Coronary artery (tissue), 2 donors: Measurements from ENCODE around the gene KCNN1.
A peak's percentile ranks its signal among the peaks of the same experiment; 100 is the strongest.

Experiments used
- DNase-seq: peaks from one replicate; pipeline ENCODE4 v3.0.0-alpha.2; 2017; ENCODE audit warnings: low spot score
- H3K27ac ChIP-seq, 2 donors: fragments of 200-600 bp; sonication (generic); one replicate each; pipeline ENCODE4 v1.5.1; 2016 to 2019
- H3K4me3 ChIP-seq: fragments of 200-600 bp; sonication (generic); 2 replicates; pipeline ENCODE4 v1.5.1; 2016; ENCODE audit warnings: mild to moderate bottlenecking, moderate library complexity
- TF ChIP-seq, protein P1 (sequence below): fragments of 200-600 bp; sonication (generic); IDR thresholded peaks from one replicate; pipeline ENCODE4 v1.5.1; 2019; ENCODE audit warnings: antibody characterized with exemption

Gene KCNN1

DNA sequence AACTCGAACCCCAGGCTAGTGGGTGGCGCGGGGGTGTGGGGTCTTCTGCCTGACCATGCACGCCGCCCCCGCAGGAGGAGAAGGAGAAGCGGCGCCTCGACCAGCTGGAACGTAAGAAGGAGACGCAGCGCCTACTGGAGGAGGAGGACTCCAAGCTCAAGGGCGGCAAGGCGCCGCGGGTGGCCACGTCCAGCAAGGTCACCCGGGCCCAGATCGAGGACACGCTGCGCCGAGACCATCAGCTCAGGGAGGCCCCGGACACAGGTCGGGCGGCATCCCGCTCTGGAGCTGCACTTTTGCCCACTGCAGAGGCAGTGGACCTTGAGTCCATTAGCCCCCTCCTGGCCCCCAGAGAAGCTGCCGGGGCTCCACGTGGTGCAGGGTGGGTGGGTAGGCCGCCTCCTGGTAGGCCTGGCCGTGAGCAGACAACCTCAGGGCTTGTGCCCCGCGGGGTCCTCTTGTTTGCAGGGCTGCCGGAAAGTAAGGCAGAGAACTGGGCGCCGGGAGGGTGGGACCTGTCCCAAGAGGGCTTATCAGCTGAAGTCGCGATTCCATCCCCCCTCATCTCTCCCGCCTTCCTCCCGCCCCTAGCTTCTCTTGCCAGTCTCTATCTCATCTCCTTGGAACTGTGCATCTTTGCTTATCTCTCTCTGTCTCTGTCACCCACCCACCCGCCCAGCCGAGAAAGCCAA lies 24.2 kb upstream of the KCNN1 start:
- TF ChIP-seq, protein P1, sequence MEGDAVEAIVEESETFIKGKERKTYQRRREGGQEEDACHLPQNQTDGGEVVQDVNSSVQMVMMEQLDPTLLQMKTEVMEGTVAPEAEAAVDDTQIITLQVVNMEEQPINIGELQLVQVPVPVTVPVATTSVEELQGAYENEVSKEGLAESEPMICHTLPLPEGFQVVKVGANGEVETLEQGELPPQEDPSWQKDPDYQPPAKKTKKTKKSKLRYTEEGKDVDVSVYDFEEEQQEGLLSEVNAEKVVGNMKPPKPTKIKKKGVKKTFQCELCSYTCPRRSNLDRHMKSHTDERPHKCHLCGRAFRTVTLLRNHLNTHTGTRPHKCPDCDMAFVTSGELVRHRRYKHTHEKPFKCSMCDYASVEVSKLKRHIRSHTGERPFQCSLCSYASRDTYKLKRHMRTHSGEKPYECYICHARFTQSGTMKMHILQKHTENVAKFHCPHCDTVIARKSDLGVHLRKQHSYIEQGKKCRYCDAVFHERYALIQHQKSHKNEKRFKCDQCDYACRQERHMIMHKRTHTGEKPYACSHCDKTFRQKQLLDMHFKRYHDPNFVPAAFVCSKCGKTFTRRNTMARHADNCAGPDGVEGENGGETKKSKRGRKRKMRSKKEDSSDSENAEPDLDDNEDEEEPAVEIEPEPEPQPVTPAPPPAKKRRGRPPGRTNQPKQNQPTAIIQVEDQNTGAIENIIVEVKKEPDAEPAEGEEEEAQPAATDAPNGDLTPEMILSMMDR, result no peak
- H3K4me3 ChIP-seq, result no peak overlapping the region
- H3K27ac ChIP-seq, result no peak overlapping the region
- DNase-seq, result no peak

DNA sequence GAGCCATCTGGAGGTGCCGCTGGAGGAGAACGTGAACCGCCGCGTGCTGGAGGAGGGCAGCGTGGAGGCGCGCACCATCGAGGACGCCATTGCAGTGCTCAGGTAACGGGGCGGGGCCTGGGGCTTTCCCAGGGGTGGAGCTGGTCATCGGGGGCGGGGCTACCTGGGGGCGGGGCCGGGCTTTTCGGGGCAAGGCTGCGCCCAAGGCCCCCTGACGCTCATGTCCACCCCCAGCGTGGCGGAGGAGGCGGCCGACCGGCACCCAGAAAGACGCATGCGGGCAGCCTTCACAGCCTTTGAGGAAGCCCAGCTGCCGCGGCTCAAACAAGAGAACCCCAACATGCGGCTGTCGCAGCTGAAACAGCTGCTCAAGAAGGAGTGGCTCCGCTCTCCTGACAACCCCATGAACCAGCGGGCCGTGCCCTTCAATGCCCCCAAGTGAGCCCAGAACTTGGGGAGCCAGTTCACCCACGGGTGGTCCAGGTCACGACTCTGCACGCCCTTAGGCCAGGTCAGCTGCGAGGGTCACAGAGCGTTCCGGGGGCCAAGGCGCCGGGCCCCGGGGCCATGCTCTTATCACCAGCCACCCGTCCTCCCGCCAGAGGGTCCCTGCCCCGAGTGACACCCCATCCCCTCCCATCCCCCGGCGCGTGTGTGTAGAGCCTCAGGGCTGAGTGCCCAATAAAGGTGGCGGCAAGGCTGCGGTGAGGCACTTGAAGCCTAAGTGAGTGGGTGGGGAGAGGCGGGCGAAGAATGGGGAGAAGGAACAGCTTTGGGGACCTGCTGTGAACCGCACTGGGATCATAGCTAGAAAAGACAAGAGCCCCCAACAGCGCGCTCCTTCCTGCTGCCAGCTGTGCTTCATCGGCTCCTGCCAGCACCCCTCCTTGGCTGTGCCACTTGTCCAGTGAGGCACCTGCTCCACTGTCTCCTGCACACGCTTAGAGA lies 23.4 kb upstream of the KCNN1 start:
- DNase-seq, result no peak
- H3K4me3 ChIP-seq, result no peak overlapping the region
- TF ChIP-seq, protein P1, result no peak
- H3K27ac ChIP-seq, result no peak overlapping the region

DNA sequence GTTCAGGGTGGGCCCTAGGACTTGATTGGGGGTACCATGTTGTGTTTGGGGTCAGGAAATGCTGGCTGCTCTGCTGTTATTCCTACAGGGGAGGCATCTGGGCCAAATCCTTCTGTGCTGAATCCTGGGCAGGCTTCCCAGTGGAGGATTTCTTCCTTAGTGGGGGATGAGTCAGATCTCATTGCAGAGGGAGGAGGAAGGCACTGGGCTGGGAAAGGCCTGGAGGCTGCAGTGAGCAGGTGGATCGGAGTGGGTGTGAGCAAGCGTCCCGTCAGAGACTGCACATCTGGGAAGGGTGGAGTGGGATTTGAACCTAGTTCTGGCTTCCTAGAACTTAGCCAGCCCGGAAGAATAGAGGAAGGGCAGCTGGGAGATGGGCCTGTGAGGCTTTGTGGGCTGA lies 22.6 kb upstream of the KCNN1 start:
- DNase-seq, result no peak
- Histone ChIP-seq H3K4me3 (no peak overlapping the region), H3K27ac (no peak overlapping the region)
- TF ChIP-seq, protein P1, result no peak

DNA sequence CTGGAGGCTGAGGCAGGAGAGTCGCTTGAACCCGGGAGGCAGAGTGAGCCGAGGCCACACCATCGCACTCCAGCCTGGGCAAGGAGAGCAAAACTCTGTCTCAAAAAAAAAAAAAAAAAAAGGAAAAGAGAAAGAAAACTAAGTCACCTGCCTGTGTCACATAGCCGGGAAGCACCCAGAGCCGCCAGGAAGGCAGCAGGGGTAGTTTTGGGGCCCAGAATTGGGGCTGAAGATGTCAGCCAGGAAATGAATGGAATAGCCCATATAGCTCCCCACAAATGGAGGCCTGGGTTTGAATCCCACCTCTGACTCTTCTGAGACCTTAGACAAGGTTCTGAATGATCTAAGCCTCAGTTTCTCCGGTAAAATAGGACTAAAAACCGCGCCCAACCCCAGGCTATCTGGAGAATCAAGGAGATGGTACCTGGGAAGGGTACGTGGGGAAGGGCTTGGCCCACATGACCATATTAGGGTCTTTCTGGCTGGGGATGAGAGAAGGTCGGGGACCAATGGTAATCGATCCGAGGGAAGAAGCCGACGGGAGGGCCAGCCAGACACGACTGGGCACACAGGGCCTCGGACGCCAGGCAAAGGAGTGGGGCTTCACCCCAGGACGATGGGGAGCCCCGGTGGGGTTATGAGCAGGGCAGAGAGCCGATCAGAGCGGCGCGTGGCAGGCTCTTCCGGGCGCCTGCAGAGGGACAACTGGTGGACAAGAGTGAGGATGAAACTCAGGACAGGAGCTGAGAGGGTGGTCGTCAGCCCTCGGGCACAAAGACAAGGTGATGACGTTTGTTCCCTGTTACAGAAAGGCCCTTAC lies 19.7 kb upstream of the KCNN1 start:
- Histone ChIP-seq H3K27ac (peak overlapping the region; percentile 15 to 58), H3K4me3 (peak overlapping the region; percentile 78)
- TF ChIP-seq, protein P1, result no peak
- peak; percentile 74 for DNase-seq

DNA sequence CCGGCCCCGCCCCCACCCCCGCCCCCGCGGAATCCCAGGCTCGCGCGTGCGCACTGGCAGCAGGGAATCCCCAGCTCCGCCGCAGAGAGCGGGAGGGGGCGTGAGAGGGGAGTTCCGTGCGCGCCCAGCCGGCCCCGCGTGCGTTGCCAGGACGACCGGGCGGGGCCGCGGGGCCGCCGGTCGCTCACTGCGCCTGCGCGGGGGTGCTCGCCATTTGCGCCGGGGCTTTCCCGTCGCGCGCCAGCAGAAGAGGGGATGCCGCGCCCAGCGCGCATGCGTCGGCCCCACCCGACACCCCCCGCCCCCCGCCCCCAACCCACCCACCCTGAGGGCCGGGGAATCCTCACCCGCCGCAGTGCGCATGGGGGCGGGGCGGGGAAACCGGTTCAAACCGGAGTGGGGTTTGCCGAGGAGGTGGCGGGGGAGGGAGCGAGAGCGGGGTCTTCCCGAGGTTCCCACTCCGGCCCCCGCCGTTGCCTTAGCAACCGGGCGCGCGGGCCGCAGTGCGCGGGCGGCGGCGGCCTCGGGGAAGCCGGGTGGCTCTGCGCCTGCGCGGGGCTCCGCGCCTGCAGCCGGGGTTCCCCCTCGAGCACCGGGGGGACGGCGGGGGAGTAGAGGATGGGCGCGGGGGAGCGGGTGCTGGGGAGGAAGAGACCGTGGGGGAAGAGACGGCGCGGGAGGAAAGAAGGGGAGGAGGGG lies 18.9 kb upstream of the KCNN1 start:
- peak overlapping the region; percentile 15 to 58 for H3K27ac ChIP-seq
- H3K4me3 ChIP-seq, result peak overlapping the region; percentile 78
- DNase-seq, result peak; percentile 89
- TF ChIP-seq, protein P1, result no peak

DNA sequence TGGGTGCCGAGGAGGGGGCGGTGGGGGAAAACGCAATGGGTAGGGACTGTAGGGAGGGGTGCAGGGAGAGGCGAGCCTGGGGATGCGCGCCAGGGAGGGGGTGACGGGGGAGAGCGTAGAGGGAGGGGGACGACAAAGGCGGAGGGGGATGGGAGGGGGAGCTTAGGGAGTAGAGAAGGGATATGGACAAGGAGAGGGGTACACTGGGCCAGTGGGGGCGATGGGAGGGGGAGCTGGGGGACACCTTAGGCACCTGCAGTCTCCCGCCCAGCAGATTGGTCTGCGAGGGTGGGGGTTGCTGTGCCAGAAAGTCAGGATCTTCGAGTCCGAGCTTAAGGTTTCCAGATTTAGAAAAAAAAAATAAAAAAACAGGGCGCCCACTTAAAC lies 18.4 kb upstream of the KCNN1 start:
- H3K27ac ChIP-seq, result no peak overlapping the region
- TF ChIP-seq, protein P1, result no peak
- peak overlapping the region; percentile 78 for H3K4me3 ChIP-seq
- no peak for DNase-seq
